ENCODE data around the gene KCTD19. TPM values are rescaled to one million over a fixed set of nuclear protein-coding genes. Genes with fewer than 3 reads are reported as not detected.

Gene KCTD19
- polyA plus RNA-seq, 4 donors: 0.84 to 1.7 (median 0.88) TPM

DNA sequence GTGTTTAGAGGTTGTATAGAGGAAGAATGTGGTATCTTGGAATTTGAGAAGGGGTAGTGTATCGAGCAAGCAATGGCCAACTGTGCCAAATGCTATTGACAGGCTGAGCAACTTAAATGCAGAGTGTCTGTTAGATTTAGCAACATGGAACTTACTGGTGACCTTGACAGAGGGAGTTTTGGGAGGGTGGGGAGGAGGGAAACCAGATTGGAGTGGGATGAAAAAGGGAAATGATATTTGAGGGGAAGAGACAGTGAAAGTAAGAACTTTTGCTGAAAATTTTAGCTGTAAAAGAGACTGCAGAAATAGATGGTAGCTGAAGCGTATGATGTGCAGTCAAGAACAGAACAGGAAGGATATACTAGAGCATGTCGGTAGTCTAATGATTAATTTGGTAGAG, 1.2 kb upstream of the KCTD19 start:
- DNase-seq (ENCODE audit: low read depth in 4 of 4, low spot score in 3 of 4): no peak

DNA sequence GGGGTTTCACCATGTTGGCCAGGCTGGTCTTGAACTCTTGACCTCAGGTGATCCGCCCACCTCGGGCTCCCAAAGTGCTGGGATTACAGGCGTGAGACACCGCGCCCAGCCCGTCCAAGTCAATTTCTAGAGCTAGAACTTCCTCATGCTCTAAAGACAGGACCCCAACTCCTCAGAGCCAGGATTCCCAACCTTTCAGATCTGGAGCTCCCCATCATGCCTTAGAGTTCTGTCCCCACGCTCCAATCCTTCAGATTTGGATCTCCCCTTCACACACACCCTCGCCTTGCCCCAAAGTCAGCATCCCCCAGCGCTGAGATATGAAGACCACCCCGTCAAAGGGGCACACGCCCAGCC, 448 bp downstream of the KCTD19 start:
- no peak for DNase-seq (ENCODE audit: low read depth in 4 of 4, low spot score in 3 of 4)

DNA sequence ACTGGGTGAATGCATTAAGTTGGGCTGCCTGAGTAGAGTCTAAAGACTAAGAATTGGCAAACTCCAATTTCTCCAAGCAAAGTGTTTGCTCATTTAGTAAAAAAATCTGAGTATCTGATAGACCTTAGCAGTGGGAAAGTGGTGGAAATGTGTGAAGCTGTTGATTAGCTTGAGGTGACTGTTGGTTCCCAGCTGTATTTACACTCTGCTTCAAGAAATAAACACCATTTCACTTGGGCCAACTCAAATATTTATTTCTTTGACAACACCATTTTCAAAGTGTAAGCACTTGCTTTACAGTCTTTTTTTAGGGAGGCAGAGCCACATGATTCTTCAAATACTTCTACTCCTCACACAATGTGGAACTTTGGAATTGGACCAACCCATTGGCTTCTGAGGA, 8.7 kb downstream of the KCTD19 start:
- no peak for DNase-seq (ENCODE audit: low read depth in 4 of 4, low spot score in 3 of 4)

DNA sequence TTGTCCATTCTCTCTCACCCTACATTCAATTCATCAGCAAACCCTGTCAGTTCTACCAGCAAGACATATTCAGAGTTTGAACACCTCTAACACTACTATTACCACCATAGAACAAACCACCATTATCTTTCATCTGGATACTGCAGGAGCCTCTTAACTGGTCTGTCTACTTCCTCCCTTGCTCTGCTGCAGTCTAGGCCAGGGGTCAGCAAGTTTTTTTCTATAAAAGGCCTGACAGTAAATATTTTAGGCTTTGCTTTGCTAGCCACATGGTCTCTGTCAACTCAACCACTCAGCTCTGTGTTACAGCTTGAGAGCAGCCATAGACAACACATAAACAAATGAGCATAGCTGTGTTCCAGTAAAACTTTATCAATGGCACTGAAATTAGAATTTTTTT, 13.8 kb downstream of the KCTD19 start:
- no peak for DNase-seq (ENCODE audit: low read depth in 4 of 4, low spot score in 3 of 4)

DNA sequence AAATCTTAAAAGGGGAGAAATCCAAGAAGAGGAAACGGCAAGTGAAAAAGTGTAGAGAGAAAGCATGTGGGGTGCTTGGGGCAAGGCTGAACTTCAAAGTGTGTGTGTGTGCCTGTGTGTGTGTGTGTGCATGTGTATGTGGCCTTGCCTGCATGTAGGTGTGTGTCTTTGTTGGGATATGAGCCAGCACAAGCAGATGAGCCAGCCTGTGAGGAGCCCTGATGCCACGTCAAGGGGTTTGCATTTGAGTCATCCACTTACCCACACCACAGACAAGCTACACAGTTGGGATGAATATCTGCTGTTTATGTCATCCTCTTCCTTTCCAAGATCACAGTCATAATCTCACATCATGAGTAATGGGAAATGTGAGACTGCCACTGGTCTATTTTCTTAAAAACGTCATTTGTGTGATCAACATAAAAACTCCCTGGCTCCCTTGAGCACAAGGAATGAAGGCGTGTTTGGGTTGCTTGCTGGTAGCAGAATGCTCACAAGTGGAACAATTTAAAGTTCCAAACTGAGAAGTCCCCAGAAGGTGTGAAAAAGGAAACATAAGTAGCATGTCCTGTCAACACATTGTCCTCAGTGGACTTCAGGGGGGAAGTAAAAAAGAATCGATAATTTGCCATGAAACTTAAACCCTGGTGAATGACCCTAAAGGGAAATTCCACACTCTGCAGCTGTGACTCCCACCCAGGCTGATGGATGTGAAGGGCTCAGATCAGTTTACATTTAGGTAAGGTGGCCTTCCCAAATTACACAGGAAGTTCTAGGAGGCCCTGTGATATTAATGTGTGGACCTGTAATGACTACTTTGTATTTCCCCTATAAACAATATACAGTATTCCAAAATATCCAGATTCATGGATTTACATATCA, 14.7 kb downstream of the KCTD19 start:
- no peak for DNase-seq (ENCODE audit: low read depth in 4 of 4, low spot score in 3 of 4)

DNA sequence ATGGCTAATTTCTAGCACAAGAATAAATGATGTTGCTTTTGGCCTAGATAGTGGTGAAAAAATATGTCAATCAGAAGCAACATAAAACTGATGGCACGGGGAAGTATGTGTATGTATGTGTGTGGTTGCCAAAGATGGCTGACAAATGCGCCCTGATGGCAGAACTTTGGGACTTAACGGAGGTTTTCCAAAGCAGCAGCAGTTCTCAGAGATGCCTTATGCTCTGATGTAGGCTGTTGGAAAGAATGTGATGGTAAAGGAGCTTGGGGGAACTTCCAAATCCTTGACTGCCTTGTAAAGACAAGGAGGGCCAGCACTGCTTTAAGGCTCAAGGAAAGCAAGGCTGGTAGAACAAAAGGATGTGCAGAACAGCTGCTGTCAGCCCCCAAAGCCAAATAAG, 16.0 kb downstream of the KCTD19 start:
- no peak for DNase-seq (ENCODE audit: low read depth in 4 of 4, low spot score in 3 of 4)

DNA sequence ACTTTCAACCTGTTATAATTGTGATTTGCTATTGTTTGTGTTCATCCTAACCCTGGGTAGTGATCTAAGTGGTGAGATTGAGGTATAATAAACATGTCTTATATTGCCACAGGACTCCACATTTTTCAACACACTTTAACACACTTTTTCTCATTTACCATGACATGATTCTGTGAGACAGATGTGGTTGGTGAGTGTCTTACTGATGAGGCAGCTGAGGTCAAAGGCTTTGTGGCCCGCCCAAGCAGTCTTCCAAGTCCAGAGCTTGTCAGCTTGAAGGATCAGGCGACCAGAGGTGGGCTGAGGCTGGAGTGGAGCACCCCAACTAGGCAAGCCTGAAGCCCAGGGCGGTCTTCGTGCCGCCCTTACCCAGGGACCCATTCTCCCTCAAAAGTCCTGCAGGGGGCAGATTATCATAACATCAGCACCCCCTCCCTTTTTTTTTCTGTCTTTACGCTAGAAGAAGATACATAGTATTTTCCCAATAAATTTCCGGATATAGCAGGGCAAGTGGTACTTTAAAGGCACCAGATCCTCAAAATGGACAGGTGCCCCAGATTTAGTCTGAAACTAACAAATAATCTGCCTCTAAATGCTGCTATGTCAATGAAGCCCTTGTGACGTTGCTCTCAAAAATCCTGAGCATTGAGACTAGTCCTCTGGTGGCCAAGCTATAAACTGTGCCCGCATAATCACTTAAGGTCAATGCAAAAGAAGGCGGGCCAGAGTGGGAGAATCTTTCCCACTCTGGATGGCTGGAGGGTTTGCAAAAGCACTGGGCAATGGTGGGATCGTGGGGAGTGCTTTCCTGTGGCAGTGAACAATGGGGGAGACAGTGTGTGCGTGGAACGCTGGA, 21.1 kb downstream of the KCTD19 start:
- no peak for DNase-seq (ENCODE audit: low read depth in 4 of 4, low spot score in 3 of 4)

DNA sequence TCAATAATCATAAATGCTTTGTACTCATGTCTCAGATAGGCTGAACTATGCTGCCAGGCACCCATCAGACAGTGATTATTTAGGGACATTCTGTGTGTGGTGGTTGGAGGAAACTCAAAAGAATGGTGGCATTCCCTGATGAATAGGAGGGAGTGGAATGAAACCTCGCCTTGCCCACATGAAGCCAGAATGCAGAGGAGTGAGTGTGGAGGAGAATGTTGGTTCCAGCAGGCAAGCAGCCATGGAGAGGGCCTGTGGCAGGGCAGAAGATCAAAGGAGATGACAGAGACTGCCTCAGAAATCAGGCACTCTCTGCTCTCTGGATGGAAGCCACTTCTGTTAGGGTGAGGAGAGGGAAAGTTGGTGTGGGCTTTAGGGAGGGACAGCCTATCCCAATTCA, 22.5 kb downstream of the KCTD19 start:
- DNase-seq (ENCODE audit: low read depth in 4 of 4, low spot score in 3 of 4): no peak

DNA sequence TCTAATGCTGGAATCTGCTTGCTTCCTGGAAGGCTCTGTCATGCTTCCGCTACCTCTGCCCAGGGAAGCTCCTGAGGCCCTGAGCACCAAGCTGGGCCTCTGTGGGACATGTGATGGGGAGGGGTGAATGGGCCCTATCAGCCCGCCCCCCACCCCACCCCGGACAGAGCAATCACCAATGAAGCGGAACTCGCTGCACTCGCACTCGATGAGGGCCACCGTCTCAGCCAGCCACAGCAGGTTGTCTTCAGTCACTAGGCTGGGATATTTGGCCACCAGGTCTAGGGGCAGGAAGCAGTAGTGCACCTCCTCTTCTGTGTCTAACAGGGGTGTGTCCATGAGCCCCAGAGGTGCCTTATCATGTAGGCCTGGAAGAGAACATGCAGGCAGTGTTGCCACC, 23.6 kb downstream of the KCTD19 start:
- DNase-seq (ENCODE audit: low read depth in 4 of 4, low spot score in 3 of 4): no peak

DNA sequence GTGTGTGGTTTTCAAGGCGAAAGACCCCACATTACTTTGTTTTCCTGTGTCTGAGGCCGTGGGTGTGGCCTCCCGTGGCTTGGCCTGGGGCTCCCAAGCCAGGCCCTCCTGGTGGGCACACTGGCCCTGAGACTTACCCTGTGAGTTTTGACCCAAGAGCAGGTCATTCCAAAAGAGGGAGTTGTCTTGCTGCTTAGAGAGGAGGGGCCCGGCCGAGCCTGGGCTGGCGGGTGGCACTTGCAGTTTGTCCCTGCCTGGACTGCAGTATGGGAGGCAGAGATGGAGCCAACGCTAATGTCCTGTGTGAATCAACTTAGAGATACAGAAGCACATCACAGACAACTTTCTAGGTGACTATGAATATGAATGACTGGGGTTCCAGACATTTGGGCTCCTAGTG, 24.5 kb downstream of the KCTD19 start:
- DNase-seq (ENCODE audit: low read depth in 4 of 4, low spot score in 3 of 4): no peak

DNA sequence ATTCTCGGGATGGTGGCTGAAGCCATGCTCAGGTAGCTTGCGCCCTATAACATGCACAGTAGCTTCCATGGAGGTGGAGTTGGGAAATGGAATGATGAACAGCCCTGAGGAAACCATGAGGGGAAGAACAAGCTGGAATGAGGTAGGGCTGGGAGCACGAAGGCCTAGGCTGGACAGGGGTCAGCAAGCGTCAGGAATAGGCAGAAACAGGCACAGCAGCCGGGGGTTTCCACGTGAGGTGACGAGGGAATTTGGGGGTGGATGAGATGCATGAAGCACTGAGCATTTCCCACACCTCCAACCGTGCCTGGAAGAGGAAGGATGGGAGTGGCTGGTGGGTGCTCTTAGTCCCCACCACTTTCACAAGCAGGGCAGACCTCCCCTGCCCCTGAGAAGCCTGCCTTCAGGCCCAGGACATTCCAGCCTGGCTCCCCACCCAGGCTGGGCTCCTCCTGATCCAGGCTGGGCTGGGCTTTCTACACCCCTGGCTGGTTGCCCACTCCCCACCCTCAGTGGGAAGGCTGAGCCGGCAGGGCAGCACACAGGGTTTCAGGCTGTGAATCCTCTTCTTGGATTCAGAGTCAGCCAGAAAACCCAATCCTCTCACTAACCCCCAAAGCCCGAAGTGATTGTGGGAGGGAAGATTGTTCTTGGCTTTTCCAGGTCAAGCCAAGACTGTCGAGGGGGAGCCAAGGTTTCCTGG, 25.3 kb downstream of the KCTD19 start:
- no peak for DNase-seq (ENCODE audit: low read depth in 4 of 4, low spot score in 3 of 4)

DNA sequence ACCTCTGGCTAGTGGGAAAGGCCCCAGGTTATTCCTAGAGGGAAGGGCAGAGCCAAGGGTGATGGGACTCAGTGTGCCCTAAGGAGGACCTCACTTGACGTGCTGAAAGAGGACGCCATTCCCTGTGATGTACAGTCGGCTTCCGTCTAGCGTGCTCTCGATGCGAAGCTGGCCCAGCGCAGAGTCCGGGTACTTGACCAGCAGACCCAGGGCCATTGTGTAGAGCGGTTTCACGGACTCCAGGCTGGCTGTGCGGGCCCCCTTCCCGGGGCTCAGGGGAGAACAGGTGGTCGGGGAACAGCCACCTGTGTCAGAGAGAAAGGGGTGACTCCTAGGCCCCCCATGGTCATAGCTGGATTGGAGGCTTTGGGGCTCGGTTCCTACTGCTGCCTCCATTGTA, 27.3 kb downstream of the KCTD19 start:
- no peak for DNase-seq (ENCODE audit: low read depth in 4 of 4, low spot score in 3 of 4)

DNA sequence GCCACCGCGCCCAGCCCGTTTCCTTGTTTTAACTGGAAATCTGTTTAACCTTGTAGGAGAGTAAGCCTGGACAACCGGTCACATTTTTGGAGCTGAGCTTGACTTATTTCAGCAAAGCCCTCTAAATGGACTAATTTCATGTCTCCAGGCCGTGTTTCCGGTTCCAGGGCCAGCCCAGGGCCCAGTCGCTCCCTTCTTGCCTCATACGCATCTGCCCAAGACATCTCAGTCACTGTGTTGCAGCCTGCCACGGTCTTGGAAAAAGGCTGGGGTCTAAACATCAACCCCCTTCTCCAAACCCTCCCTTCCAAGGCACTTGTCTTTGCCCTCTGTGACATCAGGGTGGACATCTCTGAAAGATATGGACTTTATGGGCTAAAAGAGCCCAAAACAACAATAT, 28.3 kb downstream of the KCTD19 start:
- DNase-seq (ENCODE audit: low read depth in 4 of 4, low spot score in 3 of 4): no peak

DNA sequence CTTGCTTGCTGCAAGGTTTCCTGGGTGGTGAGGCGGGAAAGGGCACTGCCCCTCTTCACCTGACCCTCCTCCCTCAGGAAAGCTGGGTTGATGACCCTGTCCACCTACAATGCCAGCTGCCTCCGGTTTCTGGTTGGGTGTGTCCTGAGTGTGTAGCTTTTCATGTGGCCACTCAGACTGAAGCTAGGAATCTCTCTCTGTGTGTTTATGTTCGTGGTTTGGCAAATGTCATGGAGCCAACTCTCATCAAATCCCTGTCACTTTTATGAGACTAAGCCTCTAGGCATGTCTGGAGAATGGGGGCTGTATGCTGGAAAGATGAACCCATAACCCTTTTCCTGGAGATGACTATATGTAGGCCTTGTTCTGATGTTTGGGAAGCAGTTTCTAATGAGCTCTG, 30.1 kb downstream of the KCTD19 start:
- DNase-seq (ENCODE audit: low read depth in 4 of 4, low spot score in 3 of 4): no peak

DNA sequence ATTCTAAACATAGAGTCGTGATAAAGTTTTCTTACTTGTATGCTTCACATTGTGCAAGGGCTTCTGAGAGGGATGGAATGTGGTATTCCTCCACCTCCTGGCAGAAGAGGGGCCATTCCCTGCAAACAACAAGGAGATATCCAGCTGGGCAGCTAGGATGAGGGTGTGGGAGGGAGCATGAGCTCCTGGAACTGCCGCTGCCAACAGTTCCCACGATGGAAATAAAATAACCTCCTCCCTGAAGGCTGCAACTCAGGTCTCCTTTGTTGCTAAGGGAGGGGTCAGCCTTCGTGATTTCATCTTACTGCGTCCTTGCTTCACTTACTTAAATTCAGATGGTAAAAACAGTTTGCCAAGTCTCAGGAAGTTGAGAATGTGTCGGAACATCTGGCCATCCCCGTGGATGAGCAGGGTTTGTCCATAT, 31.6 kb downstream of the KCTD19 start:
- no peak for DNase-seq (ENCODE audit: low read depth in 4 of 4, low spot score in 3 of 4)

DNA sequence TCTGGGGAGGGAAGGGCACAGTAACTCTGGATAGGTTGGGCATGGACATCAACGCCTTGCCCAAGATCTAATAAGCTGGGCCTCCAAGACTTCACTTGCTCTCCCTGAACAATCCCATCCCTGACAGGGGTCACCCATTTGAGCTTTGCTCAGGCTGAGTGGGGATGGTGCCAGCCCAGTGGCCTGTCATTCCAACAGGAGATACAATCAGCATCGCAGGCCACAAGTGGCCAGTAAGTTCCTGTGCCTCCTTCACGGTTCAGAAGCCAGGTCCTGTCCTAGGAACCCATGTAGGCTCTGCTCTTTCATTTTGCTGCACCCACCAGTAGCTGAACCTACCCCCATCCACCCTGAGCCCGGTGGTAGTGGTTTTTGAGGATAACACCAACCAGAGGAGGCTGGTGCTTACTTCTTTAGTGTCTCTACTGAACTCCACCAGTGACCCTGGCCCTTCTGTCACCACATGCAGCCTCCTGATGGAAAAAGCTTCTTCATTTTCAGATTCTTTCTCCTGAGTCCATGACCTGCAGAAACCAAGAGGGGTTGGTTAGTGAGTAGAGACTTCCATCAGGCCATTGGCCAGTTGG, 32.3 kb downstream of the KCTD19 start:
- no peak for DNase-seq (ENCODE audit: low read depth in 4 of 4, low spot score in 3 of 4)

DNA sequence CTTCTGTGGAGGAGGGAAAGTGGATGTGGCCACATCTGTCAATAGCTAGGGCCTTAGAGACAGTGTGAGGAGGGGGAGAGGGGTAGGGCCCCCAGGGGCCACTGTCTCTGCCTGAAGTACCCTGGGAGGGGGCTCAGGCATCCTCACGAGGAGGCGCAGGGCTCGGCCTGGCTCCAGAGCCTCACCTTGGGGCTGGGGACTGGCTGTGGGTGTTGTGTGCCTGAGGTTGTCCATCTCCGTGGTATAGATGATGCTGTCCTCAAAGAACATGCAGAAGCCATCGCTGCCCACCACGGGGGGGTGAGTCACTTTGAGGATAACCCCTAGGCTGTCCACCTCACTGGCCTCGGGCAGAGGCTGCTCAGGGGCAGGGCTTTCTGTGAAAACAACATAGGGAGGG, 35.1 kb downstream of the KCTD19 start:
- no peak for DNase-seq (ENCODE audit: low read depth in 4 of 4, low spot score in 3 of 4)

DNA sequence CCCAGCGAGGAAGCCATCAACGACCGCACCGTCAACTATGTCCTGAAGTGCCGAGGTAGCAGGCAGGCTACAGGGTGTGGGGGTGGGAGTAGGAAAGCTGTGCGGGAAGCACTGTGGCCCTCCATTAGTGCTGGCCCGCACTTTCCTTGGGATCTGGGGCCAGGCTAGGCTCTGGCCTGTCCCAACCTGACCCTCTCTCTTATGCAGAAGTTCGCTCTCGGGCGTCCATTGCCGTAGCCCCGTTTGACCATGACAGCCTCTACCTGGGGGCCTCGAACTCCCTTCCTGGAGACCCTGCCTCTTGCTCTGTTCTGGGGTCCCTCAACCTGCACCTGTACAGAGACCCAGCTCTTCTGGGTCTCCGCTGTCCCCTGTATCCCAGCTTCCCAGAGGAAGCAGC, 38.6 kb downstream of the KCTD19 start:
- DNase-seq (ENCODE audit: low read depth in 4 of 4, low spot score in 3 of 4): no peak

DNA sequence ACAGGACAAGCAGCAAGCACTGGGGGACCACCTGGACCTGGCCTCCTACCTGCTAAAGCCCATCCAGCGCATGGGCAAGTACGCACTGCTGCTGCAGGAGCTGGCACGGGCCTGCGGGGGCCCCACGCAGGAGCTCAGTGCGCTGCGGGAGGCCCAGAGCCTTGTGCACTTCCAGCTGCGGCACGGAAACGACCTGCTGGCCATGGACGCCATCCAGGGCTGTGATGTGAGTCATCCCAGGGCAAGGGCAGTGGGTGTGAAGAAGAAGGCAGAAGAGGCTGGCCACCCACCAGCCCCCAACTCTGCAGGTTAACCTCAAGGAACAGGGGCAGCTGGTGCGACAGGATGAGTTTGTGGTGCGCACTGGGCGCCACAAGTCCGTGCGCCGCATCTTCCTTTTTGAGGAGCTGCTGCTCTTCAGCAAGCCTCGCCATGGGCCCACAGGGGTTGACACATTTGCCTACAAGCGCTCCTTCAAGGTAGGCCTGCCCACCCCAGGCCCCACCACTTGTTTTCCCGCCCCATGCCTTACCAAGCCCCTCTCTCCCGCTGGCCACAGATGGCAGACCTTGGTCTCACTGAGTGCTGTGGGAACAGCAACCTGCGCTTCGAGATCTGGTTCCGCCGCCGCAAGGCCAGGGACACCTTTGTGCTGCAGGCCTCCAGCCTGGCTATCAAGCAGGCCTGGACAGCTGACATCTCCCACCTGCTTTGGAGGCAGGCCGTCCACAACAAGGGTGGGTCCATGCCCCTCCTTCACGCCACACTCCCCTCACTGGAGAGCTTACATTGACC, 39.9 kb downstream of the KCTD19 start:
- no peak for DNase-seq (ENCODE audit: low read depth in 4 of 4, low spot score in 3 of 4)

Measured in right renal pelvis (tissue), 4 donors.